Stomach smooth muscle (tissue), 2 donors: ENCODE results near the gene DCX.

Experiments
- H3K27ac ChIP-seq: one replicate; pipeline ENCODE4 v1.7.0; 2013; ENCODE audit warnings: mild to moderate bottlenecking, low read length, inconsistent platforms
- H3K27me3 ChIP-seq, 2 donors: one replicate each; pipeline ENCODE4 v1.7.0; 2013; ENCODE audit warnings: low read length in 2 of 2; ENCODE audit not compliant: insufficient read depth in 2 of 2, control insufficient read depth in 1 of 2
- H3K36me3 ChIP-seq, 2 donors: one replicate each; pipeline ENCODE4 v1.7.0; 2013; ENCODE audit warnings: low read length in 2 of 2; ENCODE audit not compliant: control insufficient read depth in 2 of 2, insufficient read depth in 2 of 2
- H3K4me1 ChIP-seq: one replicate; pipeline ENCODE4 v1.7.0; 2013; ENCODE audit warnings: low read length; ENCODE audit not compliant: control insufficient read depth, insufficient read depth
- H3K4me3 ChIP-seq, 2 donors: one replicate each; pipeline ENCODE4 v1.7.0; 2013; ENCODE audit warnings: low read length in 2 of 2
- H3K9ac ChIP-seq, 2 donors: one replicate each; pipeline ENCODE4 v1.7.0; 2013; ENCODE audit warnings: low read length in 2 of 2, mild to moderate bottlenecking in 1 of 2
- H3K9me3 ChIP-seq, 2 donors: one replicate each; pipeline ENCODE4 v1.7.0; 2013; ENCODE audit warnings: low read length in 2 of 2; ENCODE audit not compliant: control insufficient read depth in 2 of 2
- donor health status: healthy.
- donor health status: Pancreatic carcinoma.

DCX gene

DNA sequence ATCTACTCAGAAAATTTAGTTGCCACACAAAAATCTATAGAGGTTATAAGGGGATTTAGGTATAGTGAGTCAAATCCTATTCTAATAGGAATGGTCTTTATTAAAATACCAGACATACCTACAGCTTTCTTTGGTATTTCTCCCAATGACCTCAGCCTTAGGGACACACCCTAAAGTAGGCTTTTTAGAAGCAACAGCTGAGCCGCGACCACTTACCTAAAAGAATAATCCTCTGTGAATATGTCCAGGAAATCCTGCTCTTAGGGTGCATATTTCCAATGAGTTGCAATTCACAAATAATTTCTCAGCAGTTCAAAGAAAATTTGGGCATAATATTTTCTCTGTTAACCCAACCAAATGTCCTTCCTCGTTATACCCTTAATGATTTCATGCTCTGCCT lies 2.7 kb downstream of the DCX start:
- Histone ChIP-seq H3K9ac (no peak overlapping the region), H3K36me3 (no peaks in the 10 kb centered on the region), H3K27me3 (peaks cover 9 to 21% of the 10 kb centered on the region in 2 donors), H3K4me1 (no peaks in the 10 kb centered on the region), H3K4me3 (no peak overlapping the region), H3K9me3 (no peaks in the 10 kb centered on the region), H3K27ac (no peak overlapping the region)

DNA sequence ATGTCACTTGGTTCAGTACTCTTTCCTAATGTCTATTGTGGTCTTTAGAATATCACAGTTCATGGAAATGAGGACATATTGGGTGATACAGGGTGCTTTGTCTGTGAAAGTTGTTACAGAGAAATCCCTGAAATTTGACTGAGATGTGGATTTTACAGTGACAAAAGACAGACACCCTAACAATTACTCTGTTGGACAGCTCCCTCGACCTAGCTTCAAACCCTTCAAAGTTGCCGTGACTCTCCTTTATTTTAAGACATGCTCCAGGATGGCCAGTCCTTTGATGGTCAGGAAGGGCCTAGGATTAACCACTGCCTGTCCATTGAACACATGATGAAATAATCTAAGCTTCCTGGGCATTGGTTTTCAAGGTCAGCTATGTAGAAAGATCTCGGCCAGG lies 4.0 kb downstream of the DCX start:
- Histone ChIP-seq H3K4me3 (no peak overlapping the region), H3K4me1 (no peaks in the 10 kb centered on the region), H3K27me3 (peaks cover 9 to 22% of the 10 kb centered on the region in 2 donors), H3K9me3 (no peaks in the 10 kb centered on the region), H3K36me3 (no peaks in the 10 kb centered on the region), H3K27ac (no peak overlapping the region), H3K9ac (no peak overlapping the region)

DNA sequence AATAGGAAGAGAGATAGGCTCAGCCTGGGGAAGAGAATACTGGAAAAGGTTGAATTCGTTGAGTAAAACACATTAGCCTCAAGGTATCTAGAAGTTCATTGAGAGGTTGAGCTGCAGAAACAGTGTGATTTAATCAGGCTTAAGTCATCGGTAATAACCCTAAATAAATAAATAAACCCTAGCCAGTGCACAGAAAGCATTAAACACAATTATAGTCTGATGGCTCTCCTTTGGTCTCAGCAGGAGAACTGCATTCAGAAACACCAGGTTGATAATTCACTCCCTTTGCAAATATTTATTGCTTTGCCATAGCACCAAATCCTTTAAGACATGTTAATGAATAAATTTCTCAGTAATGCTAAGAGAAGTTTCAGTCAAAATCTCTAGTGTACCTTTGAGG lies 9.6 kb downstream of the DCX start:
- Histone ChIP-seq H3K9me3 (no peaks in the 10 kb centered on the region), H3K4me3 (no peak overlapping the region), H3K27me3 (peaks cover 0 to 9% of the 10 kb centered on the region in 2 donors), H3K36me3 (no peaks in the 10 kb centered on the region), H3K27ac (no peak overlapping the region), H3K9ac (no peak overlapping the region), H3K4me1 (no peaks in the 10 kb centered on the region)

DNA sequence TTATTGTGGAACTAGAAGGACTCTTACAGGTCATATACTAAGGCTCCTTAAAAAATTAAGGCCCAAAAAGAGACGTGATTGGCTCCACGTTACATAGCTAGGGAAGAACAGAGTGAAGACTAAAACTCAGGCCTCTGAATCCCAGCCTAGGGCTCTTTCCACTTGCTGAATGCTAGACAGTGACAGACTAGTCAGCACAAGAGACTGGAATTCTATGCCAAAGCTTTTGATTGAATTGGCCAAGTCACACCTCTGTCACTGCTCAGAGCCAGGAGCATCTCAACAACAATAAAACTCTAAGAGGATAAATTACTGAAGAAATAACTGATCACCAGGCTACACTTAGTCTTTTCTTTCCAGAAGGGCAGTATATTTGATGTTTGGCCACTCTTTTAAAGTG lies 16.8 kb downstream of the DCX start:
- H3K9ac ChIP-seq, result no peak overlapping the region
- H3K27me3 ChIP-seq, result peaks cover 0 to 4% of the 10 kb centered on the region in 2 donors
- no peaks in the 10 kb centered on the region for H3K4me1 ChIP-seq
- H3K36me3 ChIP-seq, result no peaks in the 10 kb centered on the region
- H3K27ac ChIP-seq, result no peak overlapping the region
- no peaks in the 10 kb centered on the region for H3K9me3 ChIP-seq
- no peak overlapping the region for H3K4me3 ChIP-seq

DNA sequence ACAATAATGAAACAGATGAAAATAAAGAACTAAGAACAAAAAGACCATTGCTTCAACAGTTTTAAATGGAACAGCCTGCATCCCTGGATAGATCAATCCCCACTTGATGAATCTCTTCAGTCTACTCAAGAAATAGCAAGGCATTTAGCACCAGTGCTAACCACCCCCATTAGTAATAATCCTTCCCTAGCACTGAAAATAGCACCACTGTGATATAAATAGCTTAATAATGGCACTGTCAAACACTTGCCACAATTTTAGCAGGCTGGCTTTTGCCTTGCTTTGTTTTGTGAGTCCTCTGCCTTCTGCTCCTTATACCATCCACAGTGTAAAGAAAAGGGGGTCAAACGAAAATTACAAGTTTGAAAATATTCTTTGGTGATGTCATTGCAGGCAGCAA lies 17.4 kb downstream of the DCX start:
- no peak overlapping the region for H3K27ac ChIP-seq
- no peak overlapping the region for H3K4me3 ChIP-seq
- no peaks in the 10 kb centered on the region for H3K4me1 ChIP-seq
- no peaks in the 10 kb centered on the region for H3K9me3 ChIP-seq
- H3K36me3 ChIP-seq, result no peaks in the 10 kb centered on the region
- peaks cover 0 to 5% of the 10 kb centered on the region in 2 donors for H3K27me3 ChIP-seq
- H3K9ac ChIP-seq, result no peak overlapping the region

DNA sequence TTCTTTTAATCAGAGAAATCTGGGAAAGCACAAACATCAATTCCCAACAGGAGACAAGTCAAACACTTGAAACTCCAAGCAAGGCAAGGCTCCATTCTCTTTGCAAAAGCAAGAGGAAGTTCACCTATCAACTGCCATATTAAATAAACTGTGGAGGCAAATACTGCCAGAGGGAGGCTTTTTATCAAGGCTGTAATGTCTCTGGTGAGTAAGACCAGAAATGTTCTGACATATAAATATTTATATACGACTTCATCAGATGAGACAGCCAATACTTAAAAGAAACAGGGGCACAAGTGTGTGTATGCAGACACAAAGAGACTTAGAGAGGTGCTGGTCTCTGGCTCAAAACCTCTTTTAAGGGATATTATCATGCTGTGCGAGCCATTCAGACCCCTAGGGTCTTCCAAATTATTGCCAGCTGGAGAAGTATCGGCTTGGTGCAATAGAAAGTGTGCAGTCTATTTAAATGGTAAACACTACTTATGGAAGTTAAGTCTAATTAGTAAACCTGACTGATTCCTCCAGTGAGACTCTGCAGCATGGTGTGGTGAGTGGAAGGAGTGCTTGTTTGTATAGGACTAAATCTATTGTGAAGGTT lies 24.4 kb downstream of the DCX start:
- H3K27ac ChIP-seq, result no peak overlapping the region
- H3K36me3 ChIP-seq, result no peaks in the 10 kb centered on the region
- H3K4me3 ChIP-seq, result no peak overlapping the region
- H3K4me1 ChIP-seq, result peaks cover 5% of the 10 kb centered on the region
- H3K9ac ChIP-seq, result no peak overlapping the region
- no peaks in the 10 kb centered on the region for H3K9me3 ChIP-seq
- H3K27me3 ChIP-seq, result peaks cover 0 to 11% of the 10 kb centered on the region in 2 donors

DNA sequence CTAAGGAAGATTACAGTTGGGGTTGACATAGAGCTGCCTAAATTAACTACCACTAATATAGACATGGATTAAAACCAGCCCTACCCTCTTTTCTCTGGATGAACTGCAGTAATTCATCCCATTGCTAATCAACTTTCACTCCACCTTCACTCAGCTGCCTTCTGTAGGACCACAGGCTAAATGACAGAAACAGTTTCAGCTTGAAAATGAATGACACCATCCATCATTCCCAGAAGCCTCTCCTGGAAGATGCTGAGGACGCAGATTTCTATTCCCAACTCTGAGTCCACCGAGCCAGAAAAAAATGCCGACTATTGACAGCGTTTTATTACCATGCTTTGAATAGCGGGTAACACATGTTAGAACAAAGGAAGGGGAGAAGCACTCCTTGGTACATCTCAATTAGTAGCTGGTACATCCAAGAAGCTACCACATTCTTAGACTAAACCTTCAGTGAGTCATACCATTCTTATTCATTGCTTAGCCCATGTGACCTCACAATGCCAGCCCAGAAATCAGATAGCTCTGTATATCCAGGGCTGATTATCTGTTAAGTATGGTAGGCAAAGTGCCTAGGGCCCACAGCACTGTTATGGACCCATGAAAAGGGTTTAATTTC lies 25.3 kb downstream of the DCX start:
- H3K9me3 ChIP-seq, result no peaks in the 10 kb centered on the region
- H3K4me3 ChIP-seq, result no peak overlapping the region
- H3K4me1 ChIP-seq, result peaks cover 5% of the 10 kb centered on the region
- no peak overlapping the region for H3K27ac ChIP-seq
- H3K36me3 ChIP-seq, result no peaks in the 10 kb centered on the region
- peaks cover 0 to 15% of the 10 kb centered on the region in 2 donors for H3K27me3 ChIP-seq
- H3K9ac ChIP-seq, result no peak overlapping the region

DNA sequence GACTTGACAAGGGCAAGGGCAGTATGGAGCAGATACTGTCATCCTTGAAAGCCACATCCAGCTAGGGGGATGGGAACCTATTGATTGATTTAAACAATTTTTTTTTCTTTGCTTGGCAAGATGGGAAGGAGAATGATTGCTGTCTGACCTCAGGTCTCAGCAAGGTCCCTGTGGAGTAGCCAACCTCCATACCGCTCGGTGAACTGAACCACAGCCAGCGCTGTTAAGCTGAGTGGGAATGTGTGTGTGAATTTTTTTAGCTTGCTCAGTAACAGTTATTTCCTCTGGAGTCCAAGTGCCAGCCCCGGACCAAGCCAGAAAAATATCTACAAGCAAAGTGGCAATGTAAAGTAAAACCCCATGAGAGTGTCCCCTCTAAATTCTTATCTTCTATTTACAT lies 25.9 kb downstream of the DCX start:
- H3K4me3 ChIP-seq, result no peak overlapping the region
- no peaks in the 10 kb centered on the region for H3K36me3 ChIP-seq
- H3K4me1 ChIP-seq, result peaks cover 5% of the 10 kb centered on the region
- peaks cover 0 to 11% of the 10 kb centered on the region in 2 donors for H3K27me3 ChIP-seq
- no peak overlapping the region for H3K27ac ChIP-seq
- H3K9ac ChIP-seq, result no peak overlapping the region
- H3K9me3 ChIP-seq, result no peaks in the 10 kb centered on the region

DNA sequence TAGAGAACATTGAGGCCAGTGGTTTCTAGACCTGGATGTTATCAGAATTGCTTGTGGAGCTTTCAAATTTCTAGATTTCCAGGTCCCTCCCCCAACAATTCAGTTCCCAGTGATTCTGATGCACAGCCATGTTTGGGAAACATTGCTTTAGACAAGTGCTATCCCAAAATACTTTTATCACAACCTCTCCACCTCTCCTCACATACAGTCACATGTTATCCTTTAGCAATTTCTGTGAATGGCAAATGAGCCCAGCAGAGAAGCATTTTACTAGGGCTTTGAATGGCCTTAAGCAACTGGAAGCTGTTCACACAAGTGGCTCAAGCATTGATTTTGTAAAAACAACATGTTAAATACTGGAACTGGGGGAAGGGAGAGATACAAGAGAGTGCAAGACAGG lies 29.7 kb downstream of the DCX start:
- H3K9ac ChIP-seq, result no peak overlapping the region
- no peaks in the 10 kb centered on the region for H3K9me3 ChIP-seq
- H3K4me3 ChIP-seq, result no peak overlapping the region
- H3K4me1 ChIP-seq, result peaks cover 5% of the 10 kb centered on the region
- H3K27me3 ChIP-seq, result peaks cover 0 to 14% of the 10 kb centered on the region in 2 donors
- H3K27ac ChIP-seq, result no peak overlapping the region
- no peaks in the 10 kb centered on the region for H3K36me3 ChIP-seq

DNA sequence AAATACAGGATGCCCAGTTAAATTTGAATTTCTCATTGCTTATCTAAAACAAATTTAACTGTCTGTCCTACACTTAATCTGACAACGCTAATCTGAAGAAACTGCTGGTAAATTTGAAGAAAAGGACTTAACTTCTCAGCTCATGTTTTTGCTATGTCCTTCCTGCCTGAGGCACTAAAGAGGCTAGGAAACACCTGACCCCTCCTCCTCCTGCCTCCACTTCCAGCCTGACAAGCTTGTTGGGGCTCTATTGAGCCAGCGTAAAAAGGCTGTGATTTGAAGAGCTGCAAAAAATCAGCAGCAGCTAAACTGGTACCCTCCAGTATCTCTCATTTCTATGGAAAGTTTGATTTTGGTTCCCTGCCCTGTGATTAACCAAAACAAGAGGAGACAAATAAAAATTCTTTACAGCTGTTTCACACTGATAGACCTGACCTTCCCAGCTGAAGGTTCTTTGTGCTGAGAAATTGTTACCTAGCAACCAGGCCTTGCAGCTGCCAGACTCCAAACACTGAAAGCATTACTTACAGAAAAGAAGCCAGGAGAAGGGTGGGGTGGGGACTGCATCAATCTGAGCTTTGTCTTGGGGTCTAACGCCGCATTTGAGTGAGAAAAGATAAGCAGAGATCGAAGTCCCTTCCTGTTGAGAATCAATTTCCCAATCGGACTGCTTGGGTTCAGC lies 35.0 kb downstream of the DCX start:
- Histone ChIP-seq H3K4me1 (no peaks in the 10 kb centered on the region), H3K36me3 (no peaks in the 10 kb centered on the region), H3K27ac (no peak overlapping the region), H3K9me3 (peaks cover 0 to 2% of the 10 kb centered on the region in 2 donors), H3K27me3 (peaks cover 0 to 20% of the 10 kb centered on the region in 2 donors), H3K9ac (no peak overlapping the region), H3K4me3 (no peak overlapping the region)

DNA sequence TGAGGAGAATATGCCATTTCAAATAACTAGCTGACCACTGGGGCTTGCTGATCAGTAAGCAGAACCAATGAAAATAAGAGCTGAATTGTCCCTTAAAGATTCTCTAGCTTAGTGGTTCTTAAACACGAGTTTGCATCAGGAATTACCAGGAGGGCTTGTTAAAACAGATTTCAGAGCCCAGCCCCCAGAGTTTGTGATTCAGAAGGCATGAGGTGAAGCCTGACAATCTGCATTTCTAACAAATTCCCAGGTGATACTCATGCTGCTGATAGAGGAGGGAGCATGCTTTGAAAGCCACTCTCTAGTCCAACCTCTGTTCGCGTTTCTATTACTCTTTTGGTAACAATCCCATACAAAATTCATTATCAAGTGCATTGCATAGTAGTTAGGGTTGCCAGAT lies 35.5 kb downstream of the DCX start:
- Histone ChIP-seq H3K4me3 (no peak overlapping the region), H3K9ac (no peak overlapping the region), H3K27ac (no peak overlapping the region), H3K9me3 (peaks cover 0 to 2% of the 10 kb centered on the region in 2 donors), H3K4me1 (no peaks in the 10 kb centered on the region), H3K36me3 (no peaks in the 10 kb centered on the region), H3K27me3 (peaks cover 0 to 22% of the 10 kb centered on the region in 2 donors)
